K562 (cell line): ENCODE measurements around the gene PHF12. TPM values are rescaled to one million over a fixed set of nuclear protein-coding genes. Genes with fewer than 3 reads are reported as not detected.
A peak's percentile ranks its signal among the peaks of the same experiment; 100 is the strongest.

Experiments
- ARID1B ChIP-seq: fragments of 450-650 bp; IDR thresholded peaks from 2 replicates; pipeline ENCODE4 v1.6.1; 2016; ENCODE audit warnings: antibody characterized with exemption, mild to moderate bottlenecking, inconsistent platforms
- ATF1 ChIP-seq, 2 experiments: fragments of 450-650 bp in 1 of 2; IDR thresholded peaks; 2 replicates each; pipeline ENCODE4 v1.6.1; 2016; ENCODE audit warnings: missing compliant biosample characterization in 1 of 2, missing genetic modification characterization in 1 of 2
- C11orf30 ChIP-seq: fragments of 450-650 bp; IDR thresholded peaks from 2 replicates; pipeline ENCODE4 v1.6.1; 2016; ENCODE audit warnings: low read depth, mild to moderate bottlenecking
- CREM ChIP-seq: IDR thresholded peaks from 2 replicates; pipeline ENCODE4 v1.6.1; 2014; ENCODE audit warnings: antibody characterized with exemption, low read depth
- DPF2 ChIP-seq: fragments of 450-650 bp; IDR thresholded peaks from 2 replicates; pipeline ENCODE4 v1.6.1; 2016
- GTF2E2 ChIP-seq: fragments of 200-800 bp; sonication (Bioruptor generic); IDR thresholded peaks from 2 replicates; pipeline ENCODE4 v1.6.1; 2016; ENCODE audit warnings: missing genetic modification characterization, missing compliant biosample characterization
- GTF2F1 ChIP-seq: IDR thresholded peaks from 2 replicates; pipeline ENCODE4 v1.6.1; 2011; ENCODE audit warnings: low read depth, low read length, improper control_type of control experiment
- HDAC6 ChIP-seq: IDR thresholded peaks from 2 replicates; pipeline ENCODE4 v1.6.1; 2012; ENCODE audit warnings: low read depth, mild to moderate bottlenecking, control low read depth, inconsistent platforms, low read length, moderate library complexity
- HNRNPL ChIP-seq: fragments of 200-400 bp; formaldehyde crosslinking; IDR thresholded peaks from 2 replicates; pipeline ENCODE4 v1.6.1; 2017; ENCODE audit warnings: low read depth, mild to moderate bottlenecking, low read length
- JUND ChIP-seq, 2 experiments: IDR thresholded peaks; 2 replicates in 1 of 2; 3 replicates in 1 of 2; pipeline ENCODE4 v1.6.1; 2011; ENCODE audit warnings: borderline replicate concordance in 2 of 2, low read depth in 2 of 2, low read length in 2 of 2, improper control_type of control experiment in 1 of 2, missing biosample characterization in 1 of 2, missing genetic modification characterization in 1 of 2, missing genetic modification reagents in 1 of 2
- MEIS2 ChIP-seq: fragments of 450-650 bp; IDR thresholded peaks from 2 replicates; pipeline ENCODE4 v1.6.1; 2014; ENCODE audit warnings: mild to moderate bottlenecking; ENCODE audit not compliant: partially characterized antibody
- NUFIP1 ChIP-seq: fragments of 450-650 bp; IDR thresholded peaks from 2 replicates; pipeline ENCODE4 v1.6.1; 2018; ENCODE audit not compliant: partially characterized antibody
- PHF8 ChIP-seq: fragments of 200-600 bp; sonication (generic); IDR thresholded peaks from 2 replicates; pipeline ENCODE4 v1.6.1; 2012; ENCODE audit warnings: mixed run types, mild to moderate bottlenecking, inconsistent platforms, low read length, moderate library complexity, borderline replicate concordance
- RBM25 ChIP-seq: fragments of 200-400 bp; formaldehyde crosslinking; IDR thresholded peaks from 2 replicates; pipeline ENCODE4 v1.6.1; 2018; ENCODE audit warnings: low read length, low read depth, moderate library complexity; ENCODE audit not compliant: severe bottlenecking
- SMAD3 ChIP-seq: fragments of 450-650 bp; formaldehyde crosslinking; conservative IDR thresholded peaks from 2 replicates; pipeline ENCODE4 v1.4.0; 2020; ENCODE audit warnings: mild to moderate bottlenecking
- SMARCA4 ChIP-seq: fragments of 450-650 bp; IDR thresholded peaks from 2 replicates; pipeline ENCODE4 v1.6.1; 2016
- TEAD1 ChIP-seq, 2 experiments: fragments of 450-650 bp in 1 of 2; sonication (generic) in 1 of 2; formaldehyde crosslinking; IDR thresholded peaks; 2 replicates each; pipeline versions ENCODE4 v1.4.0 to v1.8.0; 2020 to 2022; ENCODE audit warnings: mild to moderate bottlenecking in 2 of 2, missing genetic modification reagents in 1 of 2
- ZNF212 ChIP-seq: fragments of 450-650 bp; formaldehyde crosslinking; IDR thresholded peaks from 2 replicates; pipeline ENCODE4 v1.4.0; 2020; ENCODE audit warnings: mild to moderate bottlenecking
- ZNF311 ChIP-seq: fragments of 250-450 bp; sonication (Bioruptor Pico); IDR thresholded peaks from 2 replicates; pipeline ENCODE4 v1.4.0; 2020; ENCODE audit warnings: mild to moderate bottlenecking, moderate library complexity
- polyA plus RNA-seq, 8 experiments: library from polyadenylated mRNA; depleted of rRNA in 4 of 8; stranded (reverse) in 5 of 8; unstranded in 3 of 8; fragments of >200 nt; fragmentation: Nextera tagmentation in 2 of 8; fragmentation: Illumina TruSeq in 1 of 8; extraction: Ambion mirVana in 2 of 8; extraction: Trizol in 1 of 8; gene quantifications; 2 replicates each; pipeline versions ENCODE4 v1.2.1 to v1.2.3, GENCODE V29; 2011 to 2014; ENCODE audit warnings: inconsistent platforms in 1 of 8, missing spikeins in 1 of 8
- total RNA-seq, 7 experiments: library from RNA; depleted of rRNA in 6 of 7; stranded (reverse); fragments of >200 nt in 6 of 7; fragmentation: Illumina TruSeq in 2 of 7; extraction: Trizol in 2 of 7; gene quantifications; 2 replicates each; pipeline versions ENCODE4 v1.2.1 to v1.2.3, GENCODE V29; 2011 to 2021; ENCODE audit warnings: low replicate concordance in 1 of 7
- TF ChIP-seq, protein P1 (sequence below): fragments of 450-650 bp; IDR thresholded peaks from 2 replicates; pipeline ENCODE4 v1.6.1; 2016; ENCODE audit warnings: low read depth, mild to moderate bottlenecking, moderate library complexity
- TF ChIP-seq, protein P2 (sequence below): fragments of 250-450 bp; sonication (Bioruptor Pico); IDR thresholded peaks from 2 replicates; pipeline ENCODE4 v1.8.0; 2021; ENCODE audit warnings: moderate library complexity, mild to moderate bottlenecking, inconsistent platforms
- TF ChIP-seq, protein P3 (sequence below): fragments of 450-650 bp; conservative IDR thresholded peaks from 2 replicates; pipeline ENCODE4 v1.6.1; 2016; ENCODE audit warnings: missing genetic modification characterization, low read depth, mild to moderate bottlenecking, missing compliant biosample characterization, moderate library complexity
- TF ChIP-seq, protein P4 (sequence below): sonication (generic); formaldehyde crosslinking; IDR thresholded peaks from 2 replicates; pipeline ENCODE4 v1.8.1; 2023; ENCODE audit warnings: mild to moderate bottlenecking, missing genetic modification reagents
- TF ChIP-seq, protein P5 (sequence below): sonication (generic); formaldehyde crosslinking; IDR thresholded peaks from 2 replicates; pipeline ENCODE4 v1.8.0; 2022; ENCODE audit warnings: missing genetic modification reagents, mild to moderate bottlenecking, moderate library complexity, borderline replicate concordance
- TF ChIP-seq, protein P6 (sequence below), 2 experiments: IDR thresholded peaks; 2 replicates each; pipeline ENCODE4 v1.6.1; 2011; ENCODE audit warnings: borderline replicate concordance in 1 of 2, control low read depth in 1 of 2, low read depth in 1 of 2, low read length in 1 of 2, mild to moderate bottlenecking in 1 of 2, mixed read lengths in 1 of 2, moderate library complexity in 1 of 2; ENCODE audit not compliant: insufficient read depth in 1 of 2, insufficient read length in 1 of 2, poor library complexity in 1 of 2, severe bottlenecking in 1 of 2; ENCODE audit errors: extremely low read depth in 1 of 2

The PHF12 gene
- total and polyA plus RNA-seq, 9 of the 15 experiments (the other 6 are each of a cell fraction or from before 2014, with no cell fraction given) = 0.82 to 31.3 (median 13.5) TPM

DNA sequence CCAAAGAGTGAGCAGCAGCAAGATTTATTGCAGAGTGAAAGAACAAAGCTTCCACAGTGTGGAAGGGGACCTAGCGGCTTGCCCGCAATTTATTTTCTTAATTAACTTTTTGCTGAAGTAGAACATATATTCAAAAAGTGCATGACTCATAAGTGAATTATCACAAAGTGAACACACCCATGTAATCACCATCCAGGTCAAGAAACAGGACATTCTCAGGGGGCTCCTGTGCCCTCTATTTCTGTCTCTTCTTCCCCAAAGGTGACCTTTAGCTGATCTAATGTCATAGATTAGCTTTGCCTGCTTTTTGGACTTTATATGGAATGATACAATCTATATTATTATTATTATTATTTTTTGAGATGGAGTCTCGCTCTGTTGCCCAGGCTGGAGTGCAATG, 76.6 kb downstream of the PHF12 start (continued):
- TF ChIP-seq, protein P1, sequence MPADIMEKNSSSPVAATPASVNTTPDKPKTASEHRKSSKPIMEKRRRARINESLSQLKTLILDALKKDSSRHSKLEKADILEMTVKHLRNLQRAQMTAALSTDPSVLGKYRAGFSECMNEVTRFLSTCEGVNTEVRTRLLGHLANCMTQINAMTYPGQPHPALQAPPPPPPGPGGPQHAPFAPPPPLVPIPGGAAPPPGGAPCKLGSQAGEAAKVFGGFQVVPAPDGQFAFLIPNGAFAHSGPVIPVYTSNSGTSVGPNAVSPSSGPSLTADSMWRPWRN = no peak
- TF ChIP-seq NUFIP1 (no peak), SMAD3 (CRISPR knock-in tag) (no peak), GTF2F1 (no peak), CREM (no peak), ATF1 (CRISPR knock-in tag; IDR thresholded peaks at IDR 0.05) (no peak), ATF1 (tag; IDR thresholded peaks at IDR 0.05) (no peak), ZNF311 (no peak), SMARCA4 (peak; percentile 65), MEIS2 (peak; percentile 49), GTF2E2 (tag) (no peak), RBM25 (no peak), DPF2 (peak; percentile 71), ARID1B (peak; percentile 68), HDAC6 (no peak), ZNF212 (CRISPR knock-in tag) (no peak), PHF8 (no peak), JUND (IDR thresholded peaks at IDR 0.05; ENCODE audit: borderline replicate concordance, low read depth, low read length) (peak; percentile 74), JUND (tag; IDR thresholded peaks at IDR 0.05; ENCODE audit: borderline replicate concordance, low read depth, low read length) (peak; percentile 56; the same call in 1 of the 3 replicates), HNRNPL (no peak), C11orf30 (no peak), TEAD1 (CRISPR knock-in tag; IDR thresholded peaks at IDR 0.05) (no peak)
- TF ChIP-seq, protein P2, sequence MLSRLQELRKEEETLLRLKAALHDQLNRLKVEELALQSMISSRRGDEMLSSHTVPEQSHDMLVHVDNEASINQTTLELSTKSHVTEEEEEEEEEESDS (CRISPR knock-in tag) = no peak
- TF ChIP-seq, protein P3, sequence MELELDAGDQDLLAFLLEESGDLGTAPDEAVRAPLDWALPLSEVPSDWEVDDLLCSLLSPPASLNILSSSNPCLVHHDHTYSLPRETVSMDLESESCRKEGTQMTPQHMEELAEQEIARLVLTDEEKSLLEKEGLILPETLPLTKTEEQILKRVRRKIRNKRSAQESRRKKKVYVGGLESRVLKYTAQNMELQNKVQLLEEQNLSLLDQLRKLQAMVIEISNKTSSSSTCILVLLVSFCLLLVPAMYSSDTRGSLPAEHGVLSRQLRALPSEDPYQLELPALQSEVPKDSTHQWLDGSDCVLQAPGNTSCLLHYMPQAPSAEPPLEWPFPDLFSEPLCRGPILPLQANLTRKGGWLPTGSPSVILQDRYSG (tag) = no peak
- TF ChIP-seq, protein P4, sequence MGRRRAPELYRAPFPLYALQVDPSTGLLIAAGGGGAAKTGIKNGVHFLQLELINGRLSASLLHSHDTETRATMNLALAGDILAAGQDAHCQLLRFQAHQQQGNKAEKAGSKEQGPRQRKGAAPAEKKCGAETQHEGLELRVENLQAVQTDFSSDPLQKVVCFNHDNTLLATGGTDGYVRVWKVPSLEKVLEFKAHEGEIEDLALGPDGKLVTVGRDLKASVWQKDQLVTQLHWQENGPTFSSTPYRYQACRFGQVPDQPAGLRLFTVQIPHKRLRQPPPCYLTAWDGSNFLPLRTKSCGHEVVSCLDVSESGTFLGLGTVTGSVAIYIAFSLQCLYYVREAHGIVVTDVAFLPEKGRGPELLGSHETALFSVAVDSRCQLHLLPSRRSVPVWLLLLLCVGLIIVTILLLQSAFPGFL = no peak
- TF ChIP-seq, protein P5, sequence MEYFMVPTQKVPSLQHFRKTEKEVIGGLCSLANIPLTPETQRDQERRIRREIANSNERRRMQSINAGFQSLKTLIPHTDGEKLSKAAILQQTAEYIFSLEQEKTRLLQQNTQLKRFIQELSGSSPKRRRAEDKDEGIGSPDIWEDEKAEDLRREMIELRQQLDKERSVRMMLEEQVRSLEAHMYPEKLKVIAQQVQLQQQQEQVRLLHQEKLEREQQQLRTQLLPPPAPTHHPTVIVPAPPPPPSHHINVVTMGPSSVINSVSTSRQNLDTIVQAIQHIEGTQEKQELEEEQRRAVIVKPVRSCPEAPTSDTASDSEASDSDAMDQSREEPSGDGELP (CRISPR knock-in tag) = no peak
- TF ChIP-seq, protein P6, sequence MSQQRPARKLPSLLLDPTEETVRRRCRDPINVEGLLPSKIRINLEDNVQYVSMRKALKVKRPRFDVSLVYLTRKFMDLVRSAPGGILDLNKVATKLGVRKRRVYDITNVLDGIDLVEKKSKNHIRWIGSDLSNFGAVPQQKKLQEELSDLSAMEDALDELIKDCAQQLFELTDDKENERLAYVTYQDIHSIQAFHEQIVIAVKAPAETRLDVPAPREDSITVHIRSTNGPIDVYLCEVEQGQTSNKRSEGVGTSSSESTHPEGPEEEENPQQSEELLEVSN (IDR thresholded peaks at IDR 0.05; ENCODE audit: borderline replicate concordance in 1 of 2, extremely low read depth in 1 of 2, insufficient read depth in 1 of 2, insufficient read length in 1 of 2, low read depth in 1 of 2, low read length in 1 of 2, poor library complexity in 1 of 2, severe bottlenecking in 1 of 2) = no peak
